NOMO-1 treated with DMSO at 0.1 percent for 48 hours (cell line): ENCODE results near the gene UBIAD1.

Source experiments
- DNase-seq: peaks from one replicate; lab custom pipeline; 2025; ENCODE audit not compliant: unreplicated experiment; lab: John Stamatoyannopoulos, UW

The UBIAD1 gene

DNA sequence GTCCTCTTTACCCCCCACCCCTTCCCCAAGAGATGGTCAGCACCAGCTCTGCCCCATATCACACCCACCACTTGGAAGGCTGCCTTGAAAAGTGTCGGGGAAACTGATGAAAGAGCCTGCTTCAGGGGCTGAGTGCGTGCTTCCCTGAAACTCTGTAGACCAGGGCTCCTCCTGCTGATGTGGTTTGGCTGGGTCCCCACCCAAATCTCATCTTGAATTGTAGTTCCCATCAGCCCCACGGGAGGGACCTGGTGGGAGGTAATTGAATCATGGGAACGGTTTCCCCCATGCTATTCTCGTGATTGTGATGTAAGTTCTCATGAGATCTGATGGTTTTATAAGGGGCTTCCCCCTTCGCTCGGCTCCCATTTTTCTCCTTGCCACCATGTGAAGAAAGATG lies 36.4 kb downstream of the UBIAD1 start:
- DNase-seq = no peak

DNA sequence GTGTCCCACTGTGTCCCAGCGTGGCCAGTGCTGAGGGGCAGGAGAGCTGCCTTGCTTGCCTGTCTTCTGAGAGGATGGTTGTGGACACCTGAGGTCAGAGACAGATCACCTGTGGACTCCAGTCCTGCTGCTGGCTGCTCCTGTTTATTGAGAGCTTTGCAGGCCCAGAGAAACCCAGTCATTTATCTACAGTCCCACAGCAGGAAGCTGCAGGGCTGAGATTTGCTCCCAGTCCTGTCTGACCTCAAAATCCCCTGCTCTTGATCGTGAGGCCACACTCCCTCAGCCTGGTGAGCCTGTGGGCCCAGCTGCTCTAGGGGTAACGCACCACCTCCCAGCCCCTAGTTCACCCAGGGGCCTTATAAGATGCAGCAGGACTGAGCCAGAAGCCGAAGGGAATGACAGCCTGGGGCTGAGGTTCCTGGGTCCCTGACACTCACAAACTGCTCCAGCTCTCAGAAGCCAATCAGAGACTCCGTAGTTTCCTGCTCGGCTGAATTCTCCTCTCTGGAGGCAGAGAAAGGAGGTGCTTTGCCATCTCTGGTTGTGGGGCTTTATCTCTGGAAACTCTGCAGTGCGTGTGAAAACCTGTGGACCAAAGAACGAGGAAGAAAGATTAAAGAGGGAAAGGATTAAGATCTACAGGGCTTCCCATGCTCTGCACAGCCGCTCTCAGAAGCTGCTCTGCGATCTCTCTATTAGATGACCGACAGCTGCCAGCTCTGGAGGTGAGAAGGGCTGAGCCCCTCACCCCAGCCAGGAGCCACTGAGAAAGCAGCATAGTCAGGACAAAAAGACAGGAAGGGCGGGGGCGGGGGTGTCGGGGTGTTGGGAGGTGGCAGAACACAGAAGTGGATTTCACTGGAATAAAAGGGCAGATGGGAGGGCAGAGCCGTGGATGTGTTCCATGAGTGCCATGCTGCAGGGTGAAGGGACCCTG lies 39.1 kb downstream of the UBIAD1 start:
- no peak for DNase-seq

DNA sequence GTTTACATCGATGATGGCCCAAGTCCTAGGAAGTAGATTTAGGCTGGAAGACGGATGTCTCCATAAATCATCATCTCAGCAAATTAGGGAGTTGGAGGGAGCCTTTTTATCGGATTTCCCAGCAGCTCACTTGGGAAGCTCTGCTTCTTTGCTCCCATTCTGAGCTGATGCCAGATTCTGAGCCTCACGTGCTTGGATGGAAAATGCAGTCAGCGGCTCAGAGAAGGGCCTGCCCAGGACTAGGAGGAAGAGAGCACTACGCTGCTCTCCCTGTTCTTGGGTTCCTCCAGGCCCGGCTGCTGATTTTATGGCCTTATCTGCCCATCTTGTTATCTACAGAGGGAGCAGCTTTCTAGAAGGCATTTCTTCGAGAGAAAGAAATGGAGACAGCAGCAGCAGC lies 42.0 kb downstream of the UBIAD1 start:
- no peak for DNase-seq

DNA sequence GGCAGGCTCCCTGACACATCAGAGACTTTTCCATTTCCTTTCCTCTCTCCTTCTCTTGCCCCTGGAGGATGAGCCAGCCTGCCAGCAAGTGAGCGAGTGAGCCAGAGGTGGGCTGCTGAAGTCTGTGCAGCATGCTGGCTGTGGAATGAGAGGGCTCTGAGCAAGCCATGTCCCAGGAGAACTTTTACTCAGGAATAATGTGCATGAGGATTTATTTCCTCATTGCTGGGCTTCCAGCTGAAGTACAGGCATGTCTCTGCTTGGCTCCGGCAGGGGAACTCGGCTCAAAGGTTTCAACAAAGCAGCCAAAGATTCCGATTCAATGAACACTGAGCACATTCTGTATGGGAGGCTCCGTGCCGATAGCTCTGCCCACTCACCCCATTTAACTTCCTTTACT lies 43.7 kb downstream of the UBIAD1 start:
- DNase-seq = no peak

DNA sequence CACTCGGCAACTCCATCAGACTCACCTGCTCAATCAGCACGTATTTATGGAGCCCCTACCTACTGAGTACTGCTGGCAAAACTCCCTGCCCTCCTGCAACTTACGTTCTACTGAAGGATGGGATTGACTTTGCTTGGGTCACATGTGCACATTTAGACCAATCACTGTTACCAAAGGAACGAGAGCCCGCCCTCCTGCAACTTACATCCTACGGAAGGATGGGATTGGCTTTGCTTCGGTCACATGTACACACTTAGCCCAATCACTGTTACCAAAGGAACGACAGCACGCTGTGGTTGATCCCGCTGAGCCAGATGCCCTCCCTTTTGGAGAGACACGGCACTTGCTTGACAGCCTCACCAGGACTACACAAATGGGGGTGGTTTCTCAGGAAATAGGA lies 46.0 kb downstream of the UBIAD1 start:
- no peak for DNase-seq

DNA sequence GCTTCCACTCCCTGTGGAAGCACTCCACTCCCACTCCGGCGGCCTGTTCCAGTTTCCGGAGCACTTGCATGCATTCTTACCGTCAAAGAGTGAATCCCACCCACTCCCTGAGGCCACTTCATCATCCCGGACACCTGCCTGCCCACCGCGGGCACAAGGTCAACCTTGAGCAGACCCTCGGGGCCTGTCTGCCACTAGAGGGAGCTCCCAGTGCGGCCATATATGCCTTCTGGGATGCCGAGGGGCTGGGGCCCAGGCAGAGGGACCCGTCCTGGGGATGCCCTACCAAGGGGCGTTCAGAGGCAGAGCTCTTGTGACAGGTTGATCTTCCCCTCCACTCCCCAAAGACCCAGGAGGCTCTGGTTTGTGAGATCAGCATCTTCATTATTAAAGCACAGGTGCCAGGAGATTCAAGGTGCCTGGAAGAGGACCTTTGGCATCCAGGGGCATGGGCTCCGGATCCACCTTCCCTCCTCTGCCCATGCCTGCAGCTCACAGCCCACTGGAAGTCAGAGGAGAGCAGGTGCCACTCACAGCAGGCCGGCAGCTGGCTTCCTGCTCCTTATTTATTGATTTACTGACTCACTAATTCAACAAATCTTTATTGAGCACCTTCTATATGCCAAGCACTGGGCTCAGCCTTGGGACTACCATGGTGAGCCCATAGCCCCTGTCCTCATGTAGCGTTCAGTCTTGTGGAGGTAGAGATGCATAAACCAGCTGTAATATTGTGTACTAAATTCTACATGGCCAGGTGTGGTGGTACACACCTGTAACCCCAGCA lies 47.3 kb downstream of the UBIAD1 start:
- DNase-seq = no peak

DNA sequence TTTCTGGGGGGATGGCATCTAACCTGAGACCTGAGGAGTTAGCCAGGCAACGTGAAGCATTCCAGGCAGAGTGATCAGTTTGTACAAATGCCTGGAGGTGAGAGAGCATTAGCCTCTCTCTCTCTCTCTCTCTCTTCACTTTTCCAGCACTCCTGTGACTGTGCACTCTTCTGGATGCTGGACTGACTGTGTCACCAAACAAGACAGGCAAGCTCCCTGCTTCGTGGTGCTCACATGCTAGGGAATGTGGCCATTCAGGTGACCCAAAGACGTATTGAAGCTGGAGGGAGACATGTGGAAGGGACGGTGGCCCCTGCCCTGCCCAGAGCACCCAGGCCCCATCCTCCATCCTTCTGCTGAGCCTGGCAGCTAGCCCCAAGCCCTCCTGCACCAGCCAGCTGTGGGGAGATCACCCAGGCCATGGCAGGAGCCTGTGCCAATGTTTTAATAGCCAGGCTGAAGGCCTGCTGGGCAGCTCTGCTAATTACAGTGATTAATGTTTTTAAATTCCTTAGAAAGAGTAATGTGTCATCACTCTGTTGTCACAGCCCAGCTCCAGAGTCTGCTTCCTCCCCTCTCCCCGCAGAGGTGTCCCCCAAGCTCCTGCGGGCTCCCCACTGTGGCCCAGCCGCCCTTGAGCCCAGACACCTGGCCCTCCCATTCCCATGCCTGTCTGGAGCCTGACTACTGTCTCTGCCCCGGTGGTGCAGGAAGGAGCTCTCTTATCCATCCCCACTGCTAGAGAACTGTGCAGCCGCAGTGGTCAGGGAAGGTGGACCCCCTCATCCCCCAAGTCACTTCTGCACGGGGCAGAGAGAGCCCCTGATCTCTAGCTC lies 48.9 kb downstream of the UBIAD1 start:
- DNase-seq = no peak

DNA sequence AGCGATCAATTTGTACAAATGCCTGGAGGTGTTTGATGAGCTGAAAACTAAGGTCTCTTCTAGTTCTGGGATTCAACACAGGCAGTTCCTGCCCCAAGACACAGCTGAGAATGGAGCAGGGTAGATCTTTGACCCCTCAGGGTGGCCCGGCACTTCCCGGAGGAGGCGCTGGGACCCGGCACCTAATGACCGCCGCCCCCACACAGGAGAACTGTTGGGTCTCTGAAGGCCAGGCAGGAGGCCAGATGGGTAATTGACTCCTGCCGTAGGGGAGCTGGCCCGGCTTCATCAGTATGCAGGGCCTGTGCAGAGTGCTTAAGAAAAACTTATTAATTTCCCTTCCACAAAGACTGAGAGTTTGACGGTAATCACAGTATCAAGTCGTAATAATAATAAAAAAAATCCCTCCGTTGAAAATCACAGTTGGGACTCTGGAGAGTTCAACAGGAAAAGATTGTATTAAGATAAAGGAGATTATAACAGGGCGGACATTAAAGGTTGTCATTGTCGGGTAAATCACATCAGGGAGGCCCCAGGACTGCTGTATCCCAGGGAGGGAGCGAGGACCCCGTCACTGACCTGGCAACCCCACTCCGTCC lies 51.7 kb downstream of the UBIAD1 start:
- no peak for DNase-seq

DNA sequence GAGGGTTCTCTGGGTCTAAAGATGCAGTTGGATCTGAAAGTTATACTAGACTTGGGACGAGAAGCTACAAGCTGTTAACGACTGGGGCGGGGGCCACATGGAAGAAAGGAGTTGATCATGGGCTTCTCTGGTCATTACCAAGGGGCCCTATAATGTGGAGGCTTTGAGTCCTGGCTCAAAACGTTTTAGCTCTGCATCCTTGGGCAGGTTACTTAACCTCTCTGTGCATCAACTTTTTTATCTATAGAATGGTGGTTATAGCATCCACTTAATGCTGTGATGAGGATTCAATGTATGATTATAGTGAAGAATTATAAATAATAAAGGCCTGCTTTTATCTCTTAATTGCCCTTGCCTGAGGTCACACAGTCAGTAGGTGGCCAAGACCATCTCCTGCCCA lies 53.1 kb downstream of the UBIAD1 start:
- DNase-seq = no peak

DNA sequence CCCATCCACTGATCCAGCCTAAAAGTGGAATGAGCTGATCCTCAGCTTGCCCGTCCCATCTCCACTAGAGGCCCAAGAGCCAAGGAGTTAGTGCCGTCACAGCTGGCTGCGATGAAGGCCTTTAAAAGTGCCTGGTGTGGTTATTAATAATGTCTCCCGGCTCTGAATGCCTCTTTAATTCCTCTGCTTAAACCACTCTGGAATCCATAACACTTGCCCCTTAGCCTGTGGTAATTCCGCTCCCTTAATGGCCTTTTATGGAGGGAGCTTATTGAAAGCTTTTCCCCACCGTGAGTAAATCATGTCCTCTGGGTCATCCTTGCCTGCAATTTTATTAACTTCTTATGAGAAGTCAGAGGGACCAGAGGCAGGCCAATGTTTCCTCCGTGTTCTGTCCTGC lies 55.4 kb downstream of the UBIAD1 start:
- DNase-seq = no peak

DNA sequence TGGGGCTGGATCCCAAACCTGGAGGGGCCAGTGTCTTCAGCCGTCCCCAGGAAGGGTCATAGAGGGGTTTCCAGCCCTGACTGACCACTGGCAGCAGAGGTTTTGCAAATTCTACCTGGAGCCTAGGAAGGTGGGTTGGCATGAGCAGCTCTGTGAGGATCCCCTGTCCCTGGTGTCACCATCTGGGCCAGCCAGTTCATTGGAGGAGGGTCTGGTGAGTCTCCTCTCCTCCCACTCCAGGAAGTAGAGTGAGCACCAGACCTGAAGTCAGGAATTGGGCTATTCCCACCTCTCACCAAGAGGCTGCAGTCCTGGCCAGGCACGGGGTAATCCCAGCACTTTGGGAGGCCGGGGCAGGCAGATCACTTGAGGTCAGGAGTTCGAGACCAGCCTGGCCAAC lies 57.4 kb downstream of the UBIAD1 start:
- DNase-seq = no peak

DNA sequence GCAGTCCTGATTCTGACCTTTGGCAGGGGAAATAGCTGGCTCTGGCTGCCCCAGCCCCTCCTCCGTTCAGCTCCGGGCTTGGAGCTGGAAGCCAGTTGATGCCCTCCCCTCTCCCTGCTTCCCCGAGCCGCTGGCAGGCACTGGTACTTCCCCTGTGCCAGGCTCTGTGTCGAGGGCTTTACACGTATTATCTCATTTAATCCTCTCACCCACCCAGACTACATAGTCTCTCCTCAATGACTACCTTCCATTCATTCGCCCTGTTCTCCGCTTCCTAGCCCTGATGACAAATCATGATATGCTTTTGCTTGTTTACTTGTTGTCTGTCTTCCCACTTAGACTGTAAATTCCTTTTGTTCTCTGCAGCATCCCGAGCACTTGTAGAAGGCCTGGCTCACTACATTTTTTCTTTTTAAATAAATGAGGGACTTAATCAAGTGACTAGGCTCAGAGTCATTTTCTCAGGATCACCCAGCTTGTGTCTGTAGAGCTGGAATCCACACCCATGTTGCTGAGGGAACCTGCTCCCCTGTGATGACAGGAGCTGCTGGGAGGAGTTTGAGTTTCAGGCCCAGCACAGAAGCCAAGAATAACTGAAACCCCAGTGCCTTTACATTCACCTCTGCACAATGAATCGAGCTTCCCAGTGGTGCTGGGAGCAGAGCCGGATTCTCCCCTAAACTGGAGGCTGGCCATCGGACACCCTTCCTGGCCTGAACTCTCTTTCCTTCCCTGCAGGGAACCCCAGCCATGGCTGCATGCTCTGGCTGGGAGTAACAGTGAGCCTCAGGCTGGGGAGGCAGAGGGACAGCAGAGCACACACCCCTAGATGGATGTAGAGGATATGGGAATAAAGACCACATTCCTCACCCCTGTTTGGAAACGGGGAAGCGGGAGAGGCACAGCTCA lies 58.3 kb downstream of the UBIAD1 start:
- no peak for DNase-seq

DNA sequence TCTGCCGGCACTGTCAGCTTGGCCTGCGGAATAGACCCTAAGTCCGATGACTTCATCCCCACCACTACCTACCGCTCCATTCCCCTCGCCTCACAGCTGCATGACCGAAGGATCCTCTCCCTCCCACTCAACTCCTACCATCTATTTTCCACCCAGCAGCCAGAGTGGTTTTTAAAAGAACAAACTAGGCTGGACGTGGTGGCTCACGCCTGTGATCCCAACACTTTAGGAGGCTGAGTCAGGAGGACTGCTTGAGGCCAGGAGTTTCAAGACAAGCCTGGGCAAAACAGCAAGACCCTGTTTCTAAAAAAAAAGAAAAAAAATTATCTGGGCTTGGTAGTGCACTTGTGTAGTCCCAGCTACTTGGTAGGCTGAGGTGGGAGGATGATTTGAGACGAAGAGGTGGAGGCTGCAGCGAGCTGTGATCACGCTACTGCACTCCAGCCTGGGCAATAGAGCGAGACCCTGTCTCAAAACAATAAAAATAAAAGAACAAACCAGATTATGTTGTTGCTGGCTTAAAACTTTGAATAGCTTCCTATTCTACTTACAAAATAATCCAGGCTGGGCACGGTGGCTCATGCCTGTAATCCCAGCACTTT lies 59.0 kb downstream of the UBIAD1 start:
- no peak for DNase-seq

DNA sequence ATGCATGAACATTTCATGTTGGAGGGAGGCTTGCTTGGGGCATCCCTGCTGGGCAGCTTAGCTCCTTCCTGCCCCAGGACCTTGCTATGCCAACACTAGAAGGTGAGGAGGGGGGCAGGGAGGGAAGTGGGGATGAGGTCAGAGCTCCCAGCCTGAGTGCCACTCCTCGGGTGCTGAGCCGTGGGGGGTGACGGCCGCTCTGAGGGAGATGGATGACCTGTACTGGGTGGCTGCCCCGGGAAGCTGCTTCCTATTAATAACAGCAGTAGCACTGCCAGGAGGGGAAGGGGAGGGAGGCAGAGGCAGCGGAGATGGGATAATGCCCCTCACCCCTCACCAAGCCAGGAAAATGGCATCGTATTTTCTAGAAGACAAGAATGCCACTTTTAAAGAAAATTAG lies 60.6 kb downstream of the UBIAD1 start:
- no peak for DNase-seq

DNA sequence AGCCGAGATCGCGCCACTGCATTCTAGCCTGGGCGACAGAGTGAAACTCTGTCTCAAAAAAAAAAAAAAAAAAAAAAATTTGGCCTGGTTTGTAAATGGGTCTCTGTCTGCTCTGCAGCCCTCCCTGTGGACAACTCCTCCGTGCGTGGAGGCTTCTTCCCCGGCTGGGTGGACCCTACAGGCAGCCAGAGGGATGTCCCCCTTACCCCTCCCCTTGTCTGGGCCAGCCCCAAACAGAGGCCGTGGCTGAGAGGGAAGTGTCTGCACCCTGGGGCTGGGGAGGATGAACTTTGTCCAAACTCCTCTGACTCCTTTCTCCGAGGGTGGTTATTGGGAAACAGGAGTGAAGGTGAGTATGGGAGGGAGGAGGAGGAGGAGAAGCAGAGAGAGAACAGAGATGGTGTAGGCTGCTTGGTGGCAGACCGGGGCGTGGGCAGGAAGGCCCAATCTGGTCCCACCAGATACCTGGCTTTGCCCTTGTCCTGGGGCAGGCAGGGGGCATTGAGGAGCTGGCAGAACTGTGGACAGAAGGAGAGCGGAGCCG lies 61.3 kb downstream of the UBIAD1 start:
- DNase-seq = no peak

DNA sequence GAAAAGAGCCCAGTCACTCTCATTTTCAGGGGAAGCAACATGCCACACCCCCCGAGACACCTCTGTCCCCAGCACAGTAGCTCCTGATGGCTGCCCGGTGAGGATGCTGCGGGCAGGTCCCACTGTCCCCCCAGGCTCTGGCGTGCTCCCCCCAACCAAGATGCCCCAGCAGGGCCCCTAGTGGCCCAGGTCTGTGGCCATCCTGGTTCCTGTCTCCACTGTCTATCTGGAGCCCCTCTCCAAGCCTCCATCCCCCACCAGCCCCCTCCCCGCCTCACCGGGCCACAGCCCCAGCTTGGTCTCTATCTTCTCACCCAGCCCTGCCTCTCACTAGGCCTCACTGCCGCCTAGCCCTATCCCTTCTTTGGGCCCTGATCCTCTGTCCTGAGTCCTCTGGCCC lies 61.8 kb downstream of the UBIAD1 start:
- DNase-seq = no peak

DNA sequence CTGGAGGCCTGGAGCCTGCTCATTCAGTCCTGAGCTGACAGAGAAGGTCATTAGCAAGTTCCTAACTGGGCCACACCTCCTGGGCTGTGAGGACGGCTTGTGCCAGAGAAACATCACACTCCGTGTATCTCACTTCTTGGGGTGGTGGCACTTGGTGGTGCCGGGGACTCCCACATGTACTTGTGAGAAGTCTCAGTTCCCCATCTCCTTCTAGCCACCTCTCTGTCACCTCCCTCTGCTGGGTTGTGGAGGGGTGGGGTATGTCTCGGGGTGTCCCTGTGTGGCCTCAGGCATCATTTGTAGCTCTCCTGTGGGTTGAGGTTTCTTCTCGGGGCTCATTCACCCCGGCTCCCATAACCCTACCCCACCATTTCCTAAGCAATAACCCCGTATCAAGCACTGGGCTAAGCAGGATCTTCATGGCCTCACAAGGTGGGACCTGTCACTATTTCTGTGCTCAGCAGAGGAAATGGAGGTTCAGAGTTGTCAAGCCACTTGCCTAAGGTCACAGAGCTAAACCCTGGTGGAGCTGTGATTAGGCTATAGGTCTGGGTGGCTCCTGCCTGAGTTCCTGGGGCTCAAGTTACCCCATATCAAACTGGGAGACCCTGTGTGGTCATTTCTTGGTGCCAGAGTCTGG lies 62.5 kb downstream of the UBIAD1 start:
- no peak for DNase-seq

DNA sequence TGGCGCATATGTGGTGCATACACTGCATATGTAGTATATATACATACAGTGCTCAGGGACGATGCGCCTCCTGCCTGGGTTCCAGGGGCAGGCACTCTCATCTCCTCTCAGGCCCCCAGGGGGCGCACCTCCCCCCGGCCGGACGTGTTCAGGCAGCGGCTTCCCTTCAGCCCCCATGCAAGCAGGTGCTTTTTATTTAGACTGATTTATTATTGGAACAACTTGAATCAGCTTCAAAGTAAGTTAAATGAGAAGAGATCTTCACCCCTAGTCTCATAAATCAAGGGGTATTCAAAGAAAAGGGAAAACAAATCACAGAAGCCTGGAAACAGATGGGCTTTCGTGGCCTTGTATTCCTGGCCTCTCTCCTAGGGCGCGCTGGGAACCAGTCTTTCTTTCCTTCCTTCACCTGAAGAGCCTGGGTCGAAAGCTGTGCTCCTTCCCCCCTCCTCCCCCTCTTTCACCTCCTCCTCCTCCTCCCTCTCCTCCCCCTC lies 64.6 kb downstream of the UBIAD1 start:
- DNase-seq = peak; percentile 29
